Stimulated activated CD8-positive, alpha-beta memory T cell treated with anti-CD3 and anti-CD28 coated beads, Interleukin-12 subunit alpha, Interleukin-12 subunit beta, amount 100 ng/mL, for 24 hours (primary cell): Measurements from ENCODE around the gene RBM20.
"Not testable (repeated sequence)": the region's sequence is repeated elsewhere in the genome, so short reads cannot be mapped to it uniquely, and the experiment has no call there.

ENCODE experiments used
- DNase-seq: peaks from one replicate; pipeline ENCODE4 v3.0.0-alpha.2; 2020; ENCODE audit errors: extremely low read depth

RBM20 gene

DNA sequence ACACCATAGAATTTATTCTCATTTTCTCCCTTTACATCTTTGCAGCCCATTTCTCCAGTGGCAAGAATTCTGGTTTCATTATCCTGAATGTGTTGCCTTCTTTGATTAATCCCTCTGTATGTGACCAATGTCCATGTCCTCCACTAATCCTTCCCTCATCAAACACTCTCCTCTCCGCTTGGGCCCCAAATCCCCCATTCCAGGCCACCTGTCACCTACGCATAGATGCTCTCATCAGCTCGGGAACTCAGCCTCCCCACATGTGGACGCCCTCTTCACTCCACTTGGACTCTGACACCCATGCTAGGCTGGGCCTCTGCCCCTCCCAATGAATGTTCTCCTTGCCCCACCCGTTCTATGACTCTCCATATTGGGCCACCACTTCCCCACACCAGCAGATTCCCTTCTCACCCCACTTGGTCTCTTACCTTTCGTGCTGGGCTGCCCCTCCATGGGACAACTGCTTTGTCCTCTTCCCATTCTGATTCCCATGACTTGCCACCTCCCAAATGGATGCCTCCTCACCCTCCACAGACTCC is 18.7 kb upstream of the RBM20 start:
- DNase-seq, result no peak

DNA sequence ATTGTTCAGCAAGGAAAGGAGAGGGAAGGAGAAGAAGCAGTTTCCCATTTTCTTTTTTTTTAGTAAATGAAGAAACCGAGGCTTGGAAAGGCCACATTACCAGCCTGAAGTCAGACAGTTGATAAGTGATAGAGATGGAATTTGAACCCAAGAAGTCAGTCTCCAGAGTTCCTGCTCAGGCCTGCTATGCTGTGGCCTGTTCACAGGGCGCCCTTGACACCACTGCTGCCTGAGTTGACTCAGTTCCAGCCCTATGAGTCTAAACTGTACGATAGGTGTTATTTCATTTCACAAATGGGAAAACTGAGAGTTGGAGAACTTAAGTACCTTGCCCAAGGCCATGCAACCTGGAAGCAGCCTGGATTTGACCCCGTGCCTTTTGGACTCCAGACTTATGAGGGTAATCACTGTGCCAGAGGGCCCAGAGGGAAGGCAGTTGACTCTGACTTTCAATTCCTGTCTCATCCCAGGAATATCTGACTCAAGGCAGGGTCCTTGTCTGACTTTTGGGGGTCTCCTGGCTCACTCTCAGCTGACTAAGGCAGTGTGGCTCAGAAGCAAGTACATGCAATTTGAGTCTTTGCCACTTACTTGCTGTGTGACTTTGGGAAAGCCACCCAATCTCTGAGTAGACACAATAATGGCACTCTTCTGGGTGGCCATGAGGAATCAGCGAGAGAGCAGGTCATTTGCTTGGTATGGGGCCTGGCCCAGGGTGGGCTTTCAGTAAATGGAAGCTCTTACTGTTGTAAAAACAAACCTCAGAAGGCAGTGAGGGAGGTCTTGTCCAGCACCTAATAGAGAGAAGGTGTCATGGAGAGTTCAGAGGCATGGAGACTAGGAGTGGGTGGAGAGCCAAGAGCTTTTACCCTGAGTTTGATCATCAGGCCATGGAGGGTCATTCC is 17.9 kb upstream of the RBM20 start:
- no peak for DNase-seq

DNA sequence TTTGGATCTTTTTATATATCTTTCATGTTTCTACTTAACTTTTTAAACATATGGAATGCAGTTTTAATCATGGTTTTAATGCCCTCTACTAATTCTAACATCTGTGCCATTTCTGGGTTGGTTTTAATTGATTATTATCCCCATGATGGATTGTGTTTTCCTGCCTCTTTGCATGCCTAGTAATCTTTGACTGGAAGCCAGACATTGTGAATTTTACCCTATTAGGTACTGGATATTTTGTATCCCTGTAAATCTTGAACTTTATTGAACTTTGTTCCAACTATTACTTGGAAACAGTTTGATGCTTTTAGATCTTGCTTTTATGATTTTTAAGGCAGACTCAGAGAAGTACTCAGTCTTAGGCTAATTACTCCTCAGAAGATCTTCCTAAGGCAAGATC is 16.0 kb upstream of the RBM20 start:
- no peak for DNase-seq

DNA sequence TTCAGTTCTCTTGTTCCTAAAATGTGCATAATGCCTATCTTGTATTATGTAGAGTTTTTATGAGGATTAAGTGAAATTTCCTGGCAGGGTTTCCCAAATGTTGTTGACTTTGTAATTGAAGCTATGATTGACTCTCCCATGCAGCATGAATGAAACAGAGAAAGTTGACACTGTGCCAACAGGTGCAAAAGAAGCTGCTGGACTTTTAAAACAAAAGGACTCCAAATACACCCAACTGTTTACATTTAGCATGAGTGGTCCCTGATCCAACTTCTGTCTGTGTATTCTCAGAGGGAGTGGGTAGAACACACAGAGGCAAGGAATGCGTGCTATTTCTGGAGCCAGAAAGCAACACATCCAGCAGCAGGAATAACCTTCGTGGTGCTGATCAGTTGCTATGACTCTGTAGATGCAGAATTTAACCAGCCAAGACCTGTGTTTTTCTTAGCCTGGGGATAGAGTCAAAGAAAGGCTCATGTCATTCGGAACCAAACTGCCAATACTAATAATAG is 14.4 kb upstream of the RBM20 start:
- DNase-seq, result no peak

DNA sequence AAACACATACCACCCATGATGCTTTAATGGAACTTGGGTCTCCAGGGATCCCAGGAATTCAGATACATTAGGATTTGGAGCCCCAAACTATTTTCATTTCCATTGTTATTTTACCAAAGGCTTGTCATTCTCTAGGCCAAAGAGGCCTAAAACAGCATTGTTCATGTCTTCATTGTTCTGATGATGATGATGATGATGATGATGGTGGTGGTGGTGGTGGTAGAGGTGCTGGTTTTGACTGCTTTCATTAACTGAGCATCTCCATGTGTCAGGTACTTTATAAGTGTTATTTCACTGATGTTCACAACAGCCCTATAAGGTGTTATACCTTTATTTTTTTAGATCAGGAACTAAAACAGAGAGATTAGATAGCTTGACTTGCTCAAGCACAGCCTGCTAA is 12.2 kb upstream of the RBM20 start:
- no peak for DNase-seq

DNA sequence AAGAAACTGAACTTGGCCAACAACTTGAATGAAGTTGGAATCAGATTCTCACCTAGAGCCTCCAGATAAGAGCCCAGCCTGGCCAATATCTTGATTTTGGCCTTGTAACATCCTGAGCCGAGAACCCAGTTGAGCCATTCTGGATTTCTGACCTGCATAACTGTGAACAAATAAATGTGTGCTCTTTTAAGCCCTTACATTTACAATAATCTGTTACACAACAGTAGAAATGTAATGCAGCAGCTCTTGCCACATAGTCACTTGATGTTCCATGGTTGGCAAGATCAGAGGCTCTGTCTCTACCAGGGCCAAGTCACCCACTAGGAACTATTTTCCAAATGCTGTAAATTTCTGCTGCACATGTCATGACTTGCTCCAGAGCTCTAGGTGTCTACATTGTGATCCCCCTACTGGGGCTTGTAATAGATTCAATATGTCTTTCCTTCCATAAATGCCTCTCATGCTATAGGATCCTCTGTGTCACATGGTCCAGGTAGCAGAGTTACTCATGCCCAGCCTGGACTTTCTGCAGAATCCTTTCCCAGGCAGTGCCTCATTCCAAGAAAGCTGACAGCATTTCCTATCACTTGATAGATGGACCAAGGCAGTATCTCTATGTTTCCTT is 11.4 kb upstream of the RBM20 start:
- DNase-seq, result no peak

DNA sequence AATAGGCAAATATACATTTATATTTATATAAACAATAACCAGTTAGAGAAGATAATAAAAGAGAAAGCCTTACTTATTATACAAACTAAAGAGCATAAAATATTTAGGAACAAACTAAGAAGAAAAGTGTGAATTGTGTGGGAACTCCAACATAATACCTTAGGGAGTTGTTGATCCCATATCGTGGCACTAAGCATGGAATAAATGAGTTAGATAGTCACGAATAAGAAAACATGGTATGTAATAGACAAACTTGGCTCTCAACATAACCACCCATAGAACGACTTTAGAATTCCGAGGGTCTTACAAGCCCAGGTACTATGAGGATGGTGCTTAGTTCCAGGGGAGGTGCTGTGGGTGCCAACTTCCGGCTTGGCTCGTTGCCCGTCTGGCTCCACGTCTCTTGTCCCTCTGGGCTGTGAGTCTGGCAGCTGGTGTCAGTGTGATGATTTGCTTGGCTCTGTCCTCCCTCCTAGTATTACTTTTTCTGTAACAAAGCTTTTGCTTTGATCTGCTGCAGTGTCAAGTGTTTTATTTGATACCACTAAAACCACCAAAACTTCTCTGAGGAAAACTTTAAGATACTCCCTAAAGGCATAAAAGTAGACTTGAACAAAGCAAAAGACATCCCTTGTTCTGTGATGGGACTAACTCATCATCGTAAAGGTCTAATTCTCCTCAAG is 9.5 kb upstream of the RBM20 start:
- DNase-seq, result no peak

DNA sequence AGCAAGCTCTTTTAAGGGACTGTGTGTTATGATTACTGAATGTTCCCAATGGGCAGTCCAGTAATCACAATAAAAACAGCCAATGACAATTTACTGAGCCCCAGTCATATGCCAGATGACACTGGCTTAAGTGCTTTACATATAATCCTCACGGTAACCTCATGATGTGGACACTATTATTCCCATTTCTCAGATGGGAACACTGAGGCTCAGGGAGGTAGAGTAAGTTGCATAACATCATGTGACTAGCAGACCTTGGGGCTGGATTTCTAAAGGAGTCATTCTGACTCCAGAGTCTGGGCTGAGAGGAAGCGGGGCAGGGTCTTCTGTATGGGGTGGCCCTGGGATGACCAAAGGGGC is 7.6 kb upstream of the RBM20 start:
- no peak for DNase-seq

DNA sequence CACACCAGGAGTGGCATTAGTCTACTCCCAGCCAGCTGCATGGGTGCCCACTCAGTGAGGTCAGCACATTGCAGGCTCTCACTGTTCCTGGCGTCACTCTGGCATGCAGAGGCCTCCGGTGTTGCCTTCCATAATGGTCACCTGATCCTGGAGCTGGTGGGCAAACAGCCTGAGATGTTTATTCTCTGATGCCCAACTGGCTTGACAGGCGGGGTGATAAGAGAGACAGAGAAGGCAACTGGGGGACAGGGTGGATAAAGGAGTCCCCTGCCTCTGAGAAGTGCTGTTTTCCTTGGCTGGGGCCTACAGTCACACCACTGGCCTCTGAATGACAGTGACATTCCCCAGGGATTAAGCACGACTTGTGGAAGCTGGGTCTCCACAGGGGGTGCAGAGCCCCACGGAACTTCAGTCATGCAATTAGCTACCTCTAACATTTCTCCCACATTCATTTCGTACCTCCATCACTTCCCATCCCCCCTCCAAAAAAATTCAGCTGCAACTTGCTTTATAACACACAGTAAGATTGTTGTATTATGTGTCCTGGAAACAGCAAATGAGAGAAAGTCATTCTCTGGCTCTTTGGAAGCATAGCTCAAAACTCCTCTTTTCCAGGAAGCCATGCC is 7.1 kb upstream of the RBM20 start:
- DNase-seq, result no peak

DNA sequence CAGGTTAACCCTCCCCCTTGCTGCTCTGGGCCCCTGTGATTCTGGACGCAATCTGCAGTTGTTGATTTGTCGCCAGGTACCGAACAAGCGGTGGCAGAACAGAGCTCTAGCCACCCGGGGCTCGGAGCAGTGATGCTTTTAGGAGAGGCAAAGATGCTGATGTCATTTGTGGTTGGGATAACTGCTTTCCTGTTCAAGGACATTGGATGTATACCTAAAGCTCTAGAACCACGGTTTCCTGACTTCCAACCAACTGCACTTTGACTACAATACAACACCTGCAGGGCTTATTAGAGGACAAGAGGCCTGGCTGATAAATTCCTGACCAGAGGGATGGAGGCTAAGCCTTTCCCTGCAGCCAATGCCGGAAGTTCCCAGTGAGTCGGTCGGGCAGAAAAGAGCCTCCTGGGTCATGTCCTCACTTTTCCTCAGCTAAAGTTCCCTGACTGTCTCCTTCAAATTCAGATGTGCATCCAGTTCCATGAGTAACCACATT is 6.5 kb upstream of the RBM20 start:
- no peak for DNase-seq

DNA sequence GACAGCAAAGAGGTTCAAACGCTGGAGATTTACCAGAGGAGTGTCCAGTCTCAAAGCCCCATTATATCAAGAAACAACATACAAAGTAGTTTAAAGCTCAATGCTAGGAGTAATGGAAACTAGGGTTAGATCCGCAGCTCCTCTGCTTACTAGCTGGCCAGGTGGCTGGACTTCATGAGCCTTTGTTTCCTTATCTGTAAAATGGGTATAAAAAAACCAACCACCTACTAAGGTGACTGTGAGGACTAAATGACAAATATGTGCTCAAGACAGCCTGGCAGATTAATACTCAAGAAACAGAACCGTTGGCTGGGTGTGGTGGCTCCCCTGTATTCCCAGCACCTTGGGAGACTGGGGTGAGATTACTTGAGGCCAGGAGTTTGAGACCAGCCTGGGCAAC is 5.8 kb upstream of the RBM20 start:
- DNase-seq, result no peak

DNA sequence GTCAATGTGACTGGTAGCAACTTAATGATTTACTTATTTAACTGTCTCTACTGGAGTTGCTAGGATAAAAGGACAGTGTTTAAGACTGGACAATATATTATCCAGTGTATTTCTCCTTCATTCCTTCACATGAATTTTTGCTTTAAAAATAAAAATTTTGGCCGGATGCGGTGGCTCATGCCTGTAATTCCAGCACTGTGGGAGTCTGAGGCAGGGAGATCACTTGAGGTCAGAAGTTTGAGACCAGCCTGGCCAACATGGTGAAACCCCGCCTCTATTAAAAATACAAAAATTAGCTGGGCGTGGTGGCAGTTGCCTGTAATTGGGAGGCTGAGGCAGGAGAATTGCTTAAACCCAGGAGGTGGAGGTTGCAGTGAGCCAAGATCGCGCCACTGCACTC is 5.1 kb upstream of the RBM20 start:
- not testable (repeated sequence) for DNase-seq

DNA sequence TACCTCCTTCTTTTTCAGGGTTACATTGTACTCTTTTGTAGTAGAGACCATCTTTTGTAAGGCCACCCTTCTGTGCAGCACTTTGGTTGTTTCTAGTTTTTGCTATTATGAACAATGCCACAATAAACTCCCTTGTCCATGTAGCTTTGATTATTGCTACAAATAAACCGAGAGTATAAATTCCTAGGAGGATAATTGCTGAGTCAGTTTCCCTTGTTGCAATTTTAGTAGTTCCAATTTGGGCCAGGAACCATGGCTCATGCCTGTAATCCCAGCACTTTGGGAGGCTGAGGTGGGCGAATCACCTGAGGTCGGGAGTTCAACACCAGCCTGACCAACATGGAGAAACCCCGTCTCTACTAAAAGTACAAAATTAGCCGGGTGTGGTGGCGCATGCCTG is 4.3 kb upstream of the RBM20 start:
- not testable (repeated sequence) for DNase-seq

DNA sequence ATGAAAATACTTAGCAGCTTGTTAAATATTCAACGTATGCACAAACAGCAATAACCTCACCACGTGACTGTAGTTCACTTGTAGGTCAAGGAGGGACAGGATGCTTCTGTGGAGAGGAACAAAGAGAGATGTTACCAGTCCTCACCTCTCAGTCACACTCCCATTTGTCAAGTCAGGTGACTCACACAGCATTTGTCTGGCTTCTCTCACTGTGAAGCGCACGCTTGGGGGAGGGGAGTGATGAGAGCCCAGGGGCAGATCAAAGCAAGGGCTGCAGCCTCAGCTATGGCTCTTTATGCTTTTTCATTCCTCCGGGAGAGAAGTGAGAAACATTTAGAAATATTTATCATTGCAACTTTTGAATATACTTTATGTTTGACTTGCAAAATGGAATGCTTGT is 2.9 kb upstream of the RBM20 start:
- no peak for DNase-seq

DNA sequence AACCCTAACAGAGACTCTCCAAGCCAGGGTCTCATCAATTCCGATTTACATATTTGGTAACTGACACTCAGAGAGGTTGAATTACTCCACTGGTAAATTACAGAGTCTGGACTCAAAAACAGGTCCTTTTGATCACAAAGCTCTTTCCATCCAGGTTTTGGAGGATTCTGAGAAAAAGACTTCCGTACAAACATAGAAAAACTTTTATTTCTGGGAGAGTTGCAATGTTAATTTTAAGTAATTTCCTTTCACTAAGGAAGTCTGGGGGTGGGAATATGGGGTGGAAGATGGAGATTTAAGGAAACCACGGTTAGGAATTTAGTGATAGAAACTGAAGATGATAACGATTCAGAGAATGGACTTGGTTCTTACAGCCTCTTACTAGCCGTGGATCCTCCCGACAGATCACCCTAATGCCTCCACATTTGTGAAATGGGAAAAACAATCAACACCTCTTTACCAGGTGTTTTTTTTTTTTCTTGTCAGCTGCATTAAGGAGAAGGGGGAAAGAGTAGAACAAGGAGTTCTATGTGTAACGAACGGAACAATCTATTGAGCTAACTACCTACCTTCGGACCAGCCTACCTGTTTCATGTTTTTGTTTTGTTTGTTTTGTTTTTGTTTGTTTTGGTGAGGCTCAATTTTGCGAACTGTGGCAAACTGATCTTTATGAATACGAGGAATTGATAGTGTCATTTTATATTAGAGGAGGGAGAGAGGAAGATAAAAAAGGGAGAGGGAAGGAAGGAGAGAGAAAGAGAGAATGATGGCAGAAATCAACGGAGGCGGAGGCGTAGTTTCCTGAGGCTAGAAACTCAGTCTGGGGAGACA is 1.7 kb upstream of the RBM20 start:
- DNase-seq, result no peak

DNA sequence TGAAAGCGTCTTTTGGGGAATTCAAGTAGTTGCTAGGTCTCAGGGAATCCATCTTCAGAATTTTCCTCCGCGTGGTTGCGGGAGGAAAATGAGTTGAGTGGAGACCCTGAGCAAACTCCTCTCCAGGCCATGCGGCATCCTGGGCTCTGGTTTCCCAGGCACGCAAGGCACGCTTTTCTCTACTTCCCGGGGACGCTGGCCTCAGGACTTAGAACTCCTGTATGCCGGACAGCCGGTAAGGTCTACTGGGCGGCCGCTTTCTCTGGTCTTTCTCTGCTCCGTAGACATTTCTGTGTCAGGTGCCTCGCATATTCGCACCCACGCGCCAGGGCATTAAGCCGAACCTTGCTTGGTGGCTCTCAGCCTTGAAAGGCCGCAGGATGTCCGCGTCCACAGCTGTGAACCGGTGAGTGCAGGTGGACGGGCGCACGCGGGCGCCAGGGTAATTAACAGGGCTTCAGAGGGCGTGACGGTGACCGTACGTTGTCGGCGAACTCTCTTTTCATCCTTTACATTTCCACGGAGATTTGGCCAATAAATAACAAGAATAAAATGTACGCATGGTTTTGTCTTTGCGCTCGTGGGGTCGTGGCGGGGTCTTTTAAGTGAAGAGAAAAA is 992 bp upstream of the RBM20 start:
- no peak for DNase-seq

DNA sequence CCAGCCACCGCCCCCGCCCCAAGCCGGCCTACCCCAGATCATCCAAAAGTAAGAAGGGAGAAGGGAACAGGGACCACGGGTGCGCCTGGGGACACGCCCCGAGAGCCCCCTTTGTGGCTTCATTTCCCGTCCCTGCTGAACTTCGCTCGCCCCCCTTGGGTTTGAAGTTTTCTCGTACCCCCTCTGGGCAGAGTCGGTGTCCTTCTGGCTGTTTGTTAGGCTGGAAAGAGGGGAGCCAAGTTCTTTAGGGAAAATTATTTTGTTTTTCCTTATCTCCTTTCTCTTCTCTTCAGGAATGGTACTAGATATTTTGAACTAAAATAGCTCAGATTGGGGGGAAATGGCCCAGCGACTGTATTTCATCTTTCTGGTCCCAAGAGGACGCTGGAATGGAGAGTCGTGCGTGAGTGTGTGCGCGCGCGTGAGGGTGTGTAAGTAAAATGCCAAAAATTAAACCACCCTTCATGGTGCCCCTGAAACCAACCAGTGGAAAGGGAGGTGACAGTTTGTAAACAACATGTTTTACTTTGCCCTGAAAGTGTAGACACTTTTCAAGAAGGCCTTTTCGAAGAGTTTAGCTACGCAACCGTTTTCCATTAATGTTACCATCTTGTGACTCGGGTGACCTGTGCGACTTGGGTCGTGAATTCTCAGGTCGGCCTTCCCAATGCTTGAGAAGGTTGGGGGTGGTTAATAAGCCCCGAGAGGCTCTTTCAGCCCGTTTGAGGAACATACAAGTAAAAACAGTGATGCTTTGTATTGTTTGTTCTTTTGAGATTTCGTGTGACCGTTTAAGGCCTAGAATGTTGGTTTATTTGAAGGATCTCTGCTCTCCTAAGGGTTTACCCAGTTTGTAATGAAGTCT is 694 bp downstream of the RBM20 start:
- DNase-seq, result no peak

DNA sequence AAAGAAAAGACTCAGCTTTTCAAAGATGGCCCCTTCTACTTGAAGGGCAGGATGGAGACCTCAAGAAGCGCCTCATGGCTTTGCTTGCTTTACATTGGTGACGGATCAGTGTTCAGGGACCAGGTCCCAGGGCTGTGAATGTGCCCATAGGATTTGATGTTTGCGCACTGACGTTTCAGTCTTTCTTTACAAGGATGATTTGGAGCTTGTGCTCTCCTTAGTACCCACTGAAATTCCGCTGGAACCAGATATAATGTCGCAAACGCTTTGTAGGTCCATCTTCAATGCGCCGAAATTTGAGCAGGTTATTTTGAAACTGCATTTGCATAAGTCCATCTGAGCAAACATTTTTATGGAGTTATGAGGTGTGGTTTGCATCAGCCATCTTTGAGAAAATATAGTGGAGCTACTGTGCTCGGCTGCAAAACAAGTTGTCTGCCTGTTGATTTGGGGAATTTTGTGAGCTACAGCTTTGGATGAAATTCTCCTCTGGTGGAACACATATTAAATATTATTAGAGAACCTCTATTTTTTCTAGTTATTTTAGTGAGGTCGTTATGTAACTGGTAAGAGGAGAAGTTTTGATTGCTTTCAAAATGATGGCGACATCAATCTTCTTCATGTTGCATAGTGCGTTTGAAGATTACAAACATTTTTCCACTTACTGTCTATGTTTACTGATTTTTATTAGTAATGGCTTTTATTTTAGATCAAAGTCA is 2.4 kb downstream of the RBM20 start:
- no peak for DNase-seq

DNA sequence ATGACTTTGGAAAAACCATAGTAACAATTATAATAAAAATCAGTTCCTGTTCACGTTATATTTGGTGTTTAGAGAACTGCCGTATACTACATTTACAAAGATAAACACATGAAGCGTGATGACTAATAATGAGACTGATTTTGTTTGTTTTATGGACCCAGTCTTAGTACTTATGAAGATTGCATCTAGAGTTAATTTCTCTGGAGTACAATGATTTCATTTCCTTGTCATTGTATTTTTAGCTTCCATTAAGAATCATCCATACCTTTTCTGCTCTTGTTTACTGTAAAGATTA is 2.9 kb downstream of the RBM20 start:
- no peak for DNase-seq
